Liver (tissue), 9 donors: Measurements from ENCODE around the gene ADRA2C. TPM values are rescaled to one million over a fixed set of nuclear protein-coding genes. Genes with fewer than 3 reads are reported as not detected.

Experiments used
- DNase-seq: peaks from one replicate; pipeline ENCODE4 v3.0.0-alpha.2; 2017; ENCODE audit warnings: low spot score
- H3K27ac ChIP-seq, 2 donors: one replicate each; pipeline ENCODE4 v1.7.0; 2013; ENCODE audit warnings: inconsistent platforms in 2 of 2, low read length in 2 of 2, control low read depth in 1 of 2, low read depth in 1 of 2, mild to moderate bottlenecking in 1 of 2
- H3K27me3 ChIP-seq, 4 donors: one replicate each; pipeline versions ENCODE4 v1.6.1 to v1.7.0; 2013; ENCODE audit warnings: low read length in 3 of 4, inconsistent platforms in 1 of 4, mild to moderate bottlenecking in 1 of 4, moderate library complexity in 1 of 4; ENCODE audit not compliant: control insufficient read depth in 4 of 4, insufficient read depth in 4 of 4
- H3K36me3 ChIP-seq, 4 donors: one replicate each; pipeline versions ENCODE4 v1.6.1 to v1.7.0; 2013; ENCODE audit warnings: low read length in 3 of 4, mild to moderate bottlenecking in 3 of 4, low read depth in 1 of 4, moderate library complexity in 1 of 4; ENCODE audit not compliant: control insufficient read depth in 4 of 4, insufficient read depth in 3 of 4
- H3K4me1 ChIP-seq, 4 donors: one replicate each; pipeline versions ENCODE4 v1.6.1 to v1.7.0; 2013; ENCODE audit warnings: low read length in 3 of 4, mild to moderate bottlenecking in 3 of 4, moderate library complexity in 1 of 4; ENCODE audit not compliant: control insufficient read depth in 4 of 4, insufficient read depth in 4 of 4
- H3K4me3 ChIP-seq, 3 donors: one replicate each; pipeline versions ENCODE4 v1.6.1 to v1.7.0; 2013; ENCODE audit warnings: low read length in 3 of 3, control low read depth in 1 of 3, low read depth in 1 of 3, mild to moderate bottlenecking in 1 of 3
- H3K9ac ChIP-seq, 2 donors: one replicate each; pipeline ENCODE4 v1.7.0; 2013; ENCODE audit warnings: low read length in 2 of 2, mild to moderate bottlenecking in 2 of 2, moderate library complexity in 2 of 2, control low read depth in 1 of 2, low read depth in 1 of 2
- H3K9me3 ChIP-seq, 4 donors: one replicate each; pipeline versions ENCODE4 v1.6.1 to v1.7.0; 2013; ENCODE audit warnings: low read length in 3 of 4; ENCODE audit not compliant: control insufficient read depth in 4 of 4
- EGR1 ChIP-seq, 2 donors: IDR thresholded peaks; 2 replicates each; pipeline ENCODE4 v1.6.1; 2016 to 2018; ENCODE audit warnings: antibody characterized with exemption in 2 of 2, low read depth in 2 of 2
- FOXA1 ChIP-seq: IDR thresholded peaks from 2 replicates; pipeline ENCODE4 v1.6.1; 2016; ENCODE audit warnings: antibody characterized with exemption
- FOXA2 ChIP-seq: IDR thresholded peaks from 2 replicates; pipeline ENCODE4 v1.6.1; 2016; ENCODE audit warnings: antibody characterized with exemption
- GABPA ChIP-seq, 2 donors: IDR thresholded peaks in 1 of 2; conservative IDR thresholded peaks in 1 of 2; 2 replicates each; pipeline ENCODE4 v1.6.1; 2016; ENCODE audit warnings: antibody characterized with exemption in 2 of 2, mild to moderate bottlenecking in 1 of 2, moderate library complexity in 1 of 2
- HNF4A ChIP-seq, 2 donors: conservative IDR thresholded peaks; 2 replicates each; pipeline ENCODE4 v1.6.1; 2016; ENCODE audit warnings: antibody characterized with exemption in 2 of 2, mild to moderate bottlenecking in 2 of 2
- HNF4G ChIP-seq: IDR thresholded peaks from 2 replicates; pipeline ENCODE4 v1.6.1; 2016; ENCODE audit warnings: antibody characterized with exemption
- JUND ChIP-seq, 2 donors: IDR thresholded peaks; 2 replicates each; pipeline ENCODE4 v1.6.1; 2016; ENCODE audit warnings: antibody characterized with exemption in 2 of 2
- MAX ChIP-seq: IDR thresholded peaks from 2 replicates; pipeline ENCODE4 v1.6.1; 2016; ENCODE audit warnings: antibody characterized with exemption
- NR2F2 ChIP-seq: IDR thresholded peaks from 2 replicates; pipeline ENCODE4 v1.6.1; 2016; ENCODE audit warnings: antibody characterized with exemption
- RAD21 ChIP-seq, 2 donors: IDR thresholded peaks; 2 replicates each; pipeline ENCODE4 v1.6.1; 2016; ENCODE audit warnings: antibody characterized with exemption in 2 of 2, mild to moderate bottlenecking in 2 of 2
- REST ChIP-seq: IDR thresholded peaks from 2 replicates; pipeline ENCODE4 v1.6.1; 2016; ENCODE audit warnings: antibody characterized with exemption, mild to moderate bottlenecking
- RXRA ChIP-seq, 2 donors: IDR thresholded peaks; 2 replicates each; pipeline ENCODE4 v1.6.1; 2017 to 2018; ENCODE audit warnings: antibody characterized with exemption in 2 of 2, mild to moderate bottlenecking in 1 of 2
- SP1 ChIP-seq: IDR thresholded peaks from 2 replicates; pipeline ENCODE4 v1.6.1; 2018; ENCODE audit warnings: antibody characterized with exemption, mild to moderate bottlenecking
- TAF1 ChIP-seq: conservative IDR thresholded peaks from 2 replicates; pipeline ENCODE4 v1.6.1; 2016; ENCODE audit warnings: antibody characterized with exemption, mild to moderate bottlenecking
- ZBTB33 ChIP-seq: IDR thresholded peaks from 2 replicates; pipeline ENCODE4 v1.6.1; 2016; ENCODE audit warnings: antibody characterized with exemption
- WGBS: extraction: QIAGEN DNeasy Blood & Tissue Kit; methylation state at CpG from one replicate; pipeline ENCODE4 v1.1.7; 2013; 5-methylcytosine and 5-hydroxymethylcytosine counted together
- polyA plus RNA-seq, 2 donors: library from polyadenylated mRNA; stranded (reverse) in 1 of 2; unstranded in 1 of 2; fragments of 200-250 nt in 1 of 2; fragments of >200 nt in 1 of 2; fragmentation: Nextera tagmentation in 1 of 2; extraction: Ambion mirVana in 1 of 2; gene quantifications; one replicate each; pipeline versions ENCODE4 v1.2.1 to v1.2.3, GENCODE V29; 2013 to 2015
- total RNA-seq, 2 donors: library from RNA; depleted of rRNA; stranded (reverse); fragments of >200 nt; gene quantifications; one replicate each; pipeline ENCODE4 v1.2.3, GENCODE V29; 2014
- TF ChIP-seq, protein P1 (sequence below): fragments of 150-350 bp; IDR thresholded peaks from 2 replicates; pipeline ENCODE4 v1.5.1; 2017; ENCODE audit warnings: improper control_type of control experiment, low read depth, low read length; ENCODE audit not compliant: missing input control
- TF ChIP-seq, protein P2 (sequence below): IDR thresholded peaks from 2 replicates; pipeline ENCODE4 v1.6.1; 2016; ENCODE audit warnings: antibody characterized with exemption
- donor health status: healthy.
- donor health status: healthy.
- donor health status: healthy.
- donor health status: healthy.
- donor health status: healthy.

ADRA2C gene
- total and polyA plus RNA-seq, 4 donors = 0.19 to 1.1 (median 0.28) TPM; not detected in 1

DNA sequence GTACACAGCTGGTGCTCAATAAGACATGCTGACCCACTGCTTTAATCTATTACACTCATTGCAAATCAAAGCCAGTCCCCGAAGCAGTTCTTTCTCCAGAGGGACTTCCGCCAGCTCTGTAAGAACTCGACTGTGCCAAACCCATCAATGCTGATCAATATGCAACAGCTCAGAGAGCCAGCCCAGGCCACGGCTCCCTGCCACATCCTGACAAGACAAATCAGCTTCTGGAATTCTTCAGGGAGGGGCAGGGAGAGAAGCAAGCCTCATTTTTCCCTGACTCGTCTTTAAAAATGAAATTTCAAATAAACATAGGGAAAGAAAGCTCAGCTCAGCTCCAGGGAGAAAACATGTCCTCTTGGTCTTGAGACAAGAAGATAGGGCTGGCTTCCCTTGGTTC is 5.3 kb upstream of the ADRA2C start:
- H3K9me3 ChIP-seq = no peaks in the 10 kb centered on the region
- WGBS = 32% methylated on average over 5 of the region's 5 CpGs
- DNase-seq = no peak
- H3K36me3 ChIP-seq = no peaks in the 10 kb centered on the region
- H3K4me1 ChIP-seq = peaks cover 4 to 6% (median 5%) of the 10 kb centered on the region in 4 donors
- H3K27me3 ChIP-seq = peaks cover 0 to 4% (median 0%) of the 10 kb centered on the region in 4 donors
- H3K27ac ChIP-seq = no peak overlapping the region
- H3K4me3 ChIP-seq = no peak overlapping the region
- H3K9ac ChIP-seq = no peak overlapping the region
- TF ChIP-seq TAF1 = no peak
- TF ChIP-seq HNF4A (conservative IDR thresholded peaks at IDR 0.05) = no peak
- no peak for TF ChIP-seq RXRA (IDR thresholded peaks at IDR 0.05)
- TF ChIP-seq MAX = no peak
- TF ChIP-seq, protein P1, sequence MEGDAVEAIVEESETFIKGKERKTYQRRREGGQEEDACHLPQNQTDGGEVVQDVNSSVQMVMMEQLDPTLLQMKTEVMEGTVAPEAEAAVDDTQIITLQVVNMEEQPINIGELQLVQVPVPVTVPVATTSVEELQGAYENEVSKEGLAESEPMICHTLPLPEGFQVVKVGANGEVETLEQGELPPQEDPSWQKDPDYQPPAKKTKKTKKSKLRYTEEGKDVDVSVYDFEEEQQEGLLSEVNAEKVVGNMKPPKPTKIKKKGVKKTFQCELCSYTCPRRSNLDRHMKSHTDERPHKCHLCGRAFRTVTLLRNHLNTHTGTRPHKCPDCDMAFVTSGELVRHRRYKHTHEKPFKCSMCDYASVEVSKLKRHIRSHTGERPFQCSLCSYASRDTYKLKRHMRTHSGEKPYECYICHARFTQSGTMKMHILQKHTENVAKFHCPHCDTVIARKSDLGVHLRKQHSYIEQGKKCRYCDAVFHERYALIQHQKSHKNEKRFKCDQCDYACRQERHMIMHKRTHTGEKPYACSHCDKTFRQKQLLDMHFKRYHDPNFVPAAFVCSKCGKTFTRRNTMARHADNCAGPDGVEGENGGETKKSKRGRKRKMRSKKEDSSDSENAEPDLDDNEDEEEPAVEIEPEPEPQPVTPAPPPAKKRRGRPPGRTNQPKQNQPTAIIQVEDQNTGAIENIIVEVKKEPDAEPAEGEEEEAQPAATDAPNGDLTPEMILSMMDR = no peak
- TF ChIP-seq HNF4G = no peak
- no peak for TF ChIP-seq EGR1 (IDR thresholded peaks at IDR 0.05; ENCODE audit: low read depth in 2 of 2)
- no peak for TF ChIP-seq RAD21 (IDR thresholded peaks at IDR 0.05)
- TF ChIP-seq REST = no peak
- no peak for TF ChIP-seq JUND (IDR thresholded peaks at IDR 0.05)
- no peak for TF ChIP-seq SP1
- no peak for TF ChIP-seq ZBTB33
- TF ChIP-seq GABPA (IDR thresholded peaks at IDR 0.05 in 1 of 2, conservative IDR thresholded peaks at IDR 0.05 in 1 of 2) = no peak
- no peak for TF ChIP-seq FOXA1
- TF ChIP-seq, protein P2, sequence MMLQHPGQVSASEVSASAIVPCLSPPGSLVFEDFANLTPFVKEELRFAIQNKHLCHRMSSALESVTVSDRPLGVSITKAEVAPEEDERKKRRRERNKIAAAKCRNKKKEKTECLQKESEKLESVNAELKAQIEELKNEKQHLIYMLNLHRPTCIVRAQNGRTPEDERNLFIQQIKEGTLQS = no peak
- TF ChIP-seq FOXA2 = no peak

GRCh38 chr4:3762264-3762663 is 3.9 kb upstream of the ADRA2C start:
- H3K27me3 ChIP-seq = peaks cover 0 to 4% (median 1%) of the 10 kb centered on the region in 4 donors
- H3K9ac ChIP-seq = no peak overlapping the region
- no peak overlapping the region for H3K4me3 ChIP-seq
- H3K36me3 ChIP-seq = no peaks in the 10 kb centered on the region
- 83% methylated on average over 8 of the region's 8 CpGs for WGBS
- H3K9me3 ChIP-seq = no peaks in the 10 kb centered on the region
- no peak for DNase-seq
- peaks cover 4 to 15% (median 9%) of the 10 kb centered on the region in 4 donors for H3K4me1 ChIP-seq
- H3K27ac ChIP-seq = no peak overlapping the region
- no peak for TF ChIP-seq SP1
- TF ChIP-seq RXRA (IDR thresholded peaks at IDR 0.05) = no peak
- TF ChIP-seq, protein P2 = no peak
- no peak for TF ChIP-seq NR2F2
- no peak for TF ChIP-seq HNF4G
- no peak for TF ChIP-seq FOXA2
- no peak for TF ChIP-seq HNF4A (conservative IDR thresholded peaks at IDR 0.05)
- TF ChIP-seq ZBTB33 = no peak
- TF ChIP-seq FOXA1 = no peak
- TF ChIP-seq RAD21 (IDR thresholded peaks at IDR 0.05) = no peak
- TF ChIP-seq MAX = no peak
- no peak for TF ChIP-seq JUND (IDR thresholded peaks at IDR 0.05)
